HG03066 (cell line): Measurements from ENCODE around the gene DEDD2.

Experiments used
- ATAC-seq: cut with Tn5 transposase; IDR thresholded peaks from one replicate; pipeline ENCODE4 v1.9.1; 2021; ENCODE audit warnings: low read depth; ENCODE audit not compliant: unreplicated experiment

Gene DEDD2

GRCh38 chr19:42174958-42175734 is 42.3 kb downstream of the DEDD2 start:
- no peak for ATAC-seq

GRCh38 chr19:42174188-42174587 is 43.3 kb downstream of the DEDD2 start:
- no peak for ATAC-seq

- no peak for ATAC-seq
Measured at GRCh38 chr19:42173695-42174094, 43.8 kb downstream of the DEDD2 start.

- no peak for ATAC-seq
Measured at GRCh38 chr19:42172261-42172660, 45.2 kb downstream of the DEDD2 start.

GRCh38 chr19:42170715-42171114 is 46.8 kb downstream of the DEDD2 start:
- no peak for ATAC-seq

GRCh38 chr19:42169486-42170413 is 47.7 kb downstream of the DEDD2 start:
- ATAC-seq: no peak

- ATAC-seq: no peak
Measured at GRCh38 chr19:42168206-42168605, 49.3 kb downstream of the DEDD2 start.

- no peak for ATAC-seq
Measured at GRCh38 chr19:42166316-42166715, 51.2 kb downstream of the DEDD2 start.

- ATAC-seq: no peak
Measured at GRCh38 chr19:42165146-42165545, 52.3 kb downstream of the DEDD2 start.

- no peak for ATAC-seq
Measured at GRCh38 chr19:42161616-42162263, 55.7 kb downstream of the DEDD2 start.

- no peak for ATAC-seq
Measured at GRCh38 chr19:42159942-42160341, 57.5 kb downstream of the DEDD2 start.

GRCh38 chr19:42158926-42159325 is 58.6 kb downstream of the DEDD2 start:
- no peak for ATAC-seq

GRCh38 chr19:42156571-42156970 is 60.9 kb downstream of the DEDD2 start:
- no peak for ATAC-seq

GRCh38 chr19:42155796-42156195 is 61.7 kb downstream of the DEDD2 start:
- no peak for ATAC-seq

- ATAC-seq: no peak
Measured at GRCh38 chr19:42154471-42155323, 62.8 kb downstream of the DEDD2 start.

GRCh38 chr19:42153672-42154433 is 63.6 kb downstream of the DEDD2 start:
- no peak for ATAC-seq

GRCh38 chr19:42152910-42153671 is 64.4 kb downstream of the DEDD2 start:
- no peak for ATAC-seq

GRCh38 chr19:42151782-42152684 is 65.4 kb downstream of the DEDD2 start:
- no peak for ATAC-seq
